Suprapubic skin (tissue), 4 donors: ENCODE results near the gene ENDOD1. TPM values are rescaled to one million over a fixed set of nuclear protein-coding genes. Genes with fewer than 3 reads are reported as not detected.

Source experiments
- DNase-seq, 2 donors: peaks; one replicate each; pipeline ENCODE4 v3.0.0-alpha.2; 2019; ENCODE audit warnings: low spot score in 2 of 2
- H3K27ac ChIP-seq: fragments of 200-600 bp; sonication (generic); one replicate; pipeline ENCODE4 v1.5.1; 2019
- H3K27me3 ChIP-seq: fragments of 200-600 bp; sonication (generic); one replicate; pipeline ENCODE4 v1.5.1; 2019
- H3K36me3 ChIP-seq: fragments of 200-600 bp; sonication (generic); one replicate; pipeline ENCODE4 v1.5.1; 2019
- H3K4me1 ChIP-seq: fragments of 200-600 bp; sonication (generic); one replicate; pipeline ENCODE4 v1.5.1; 2019
- H3K4me3 ChIP-seq: fragments of 200-600 bp; sonication (generic); one replicate; pipeline ENCODE4 v1.5.1; 2019; ENCODE audit warnings: mild to moderate bottlenecking
- H3K9me3 ChIP-seq: fragments of 200-600 bp; sonication (generic); one replicate; pipeline ENCODE4 v1.5.1; 2019
- EP300 ChIP-seq: sonication (generic); formaldehyde crosslinking; IDR thresholded peaks from one replicate; pipeline ENCODE4 v1.6.1; 2017; ENCODE audit warnings: antibody characterized with exemption
- POLR2A ChIP-seq, 2 donors: fragments of 450-650 bp; IDR thresholded peaks; one replicate each; pipeline ENCODE4 v1.6.1; 2017; ENCODE audit warnings: antibody characterized with exemption in 2 of 2, mild to moderate bottlenecking in 2 of 2, moderate library complexity in 2 of 2
- POLR2AphosphoS5 ChIP-seq, 3 donors: sonication (generic); formaldehyde crosslinking; IDR thresholded peaks; one replicate each; pipeline ENCODE4 v1.6.1; 2017; ENCODE audit warnings: antibody characterized with exemption in 3 of 3
- WGBS: methylation state at CpG from one replicate; pipeline ENCODE4 v1.1.5; 2018; 5-methylcytosine and 5-hydroxymethylcytosine counted together
- total RNA-seq, 4 donors: library from RNA; depleted of rRNA; stranded (reverse); fragments of >200 nt; gene quantifications; one replicate each; pipeline ENCODE4 v1.1.0, GENCODE V29; 2016
- TF ChIP-seq, protein P1 (sequence below), 2 donors: fragments of 200-600 bp in 1 of 2; fragments of 450-650 bp in 1 of 2; sonication (generic) in 1 of 2; IDR thresholded peaks; one replicate each; pipeline ENCODE4 v1.5.1; 2016 to 2019; ENCODE audit warnings: antibody characterized with exemption in 2 of 2, mild to moderate bottlenecking in 1 of 2, moderate library complexity in 1 of 2

Gene ENDOD1
- total RNA-seq, 4 donors from 2014 or later = 30.7 to 65.9 (median 49.4) TPM

DNA sequence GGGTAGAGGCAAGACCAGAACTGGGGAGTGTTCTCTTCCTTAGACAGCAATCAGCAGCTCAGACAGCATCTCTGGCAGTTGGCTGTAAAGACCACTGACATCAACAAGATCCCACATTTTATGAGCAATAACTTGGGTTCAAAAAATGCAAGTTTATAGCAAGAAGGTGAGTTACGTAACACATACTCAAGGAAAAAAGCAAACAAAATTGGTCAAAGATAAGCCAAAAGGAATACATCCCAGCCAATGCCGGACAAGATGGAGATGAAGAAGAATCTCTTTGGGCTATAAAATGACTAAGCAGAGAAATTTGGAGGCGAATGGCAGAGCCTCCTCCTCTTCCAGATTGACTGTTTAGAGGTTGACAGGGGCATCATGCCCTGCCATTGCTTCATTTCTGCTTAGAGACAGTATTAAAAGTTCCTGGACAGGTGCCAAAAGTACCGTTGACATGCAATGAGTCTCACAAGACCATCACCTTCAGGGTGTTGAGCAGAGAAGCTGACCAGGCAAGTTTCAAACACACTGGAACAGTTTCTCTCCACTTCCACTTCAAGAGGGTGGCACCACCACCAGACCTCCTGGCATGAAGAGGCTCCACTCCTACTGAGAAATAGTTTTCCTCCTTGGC, 55.9 kb downstream of the ENDOD1 start:
- no peak overlapping the region for H3K4me3 ChIP-seq
- H3K4me1 ChIP-seq = peaks cover 36% of the 10 kb centered on the region
- no peak for DNase-seq
- H3K27ac ChIP-seq = no peak overlapping the region
- WGBS = 68% methylated on average over 4 of the region's 4 CpGs
- no peaks in the 10 kb centered on the region for H3K36me3 ChIP-seq
- H3K27me3 ChIP-seq = no peaks in the 10 kb centered on the region
- no peaks in the 10 kb centered on the region for H3K9me3 ChIP-seq
- TF ChIP-seq POLR2AphosphoS5 (IDR thresholded peaks at IDR 0.05) (no peak), POLR2A (IDR thresholded peaks at IDR 0.05) (no peak), EP300 (no peak)
- TF ChIP-seq, protein P1, sequence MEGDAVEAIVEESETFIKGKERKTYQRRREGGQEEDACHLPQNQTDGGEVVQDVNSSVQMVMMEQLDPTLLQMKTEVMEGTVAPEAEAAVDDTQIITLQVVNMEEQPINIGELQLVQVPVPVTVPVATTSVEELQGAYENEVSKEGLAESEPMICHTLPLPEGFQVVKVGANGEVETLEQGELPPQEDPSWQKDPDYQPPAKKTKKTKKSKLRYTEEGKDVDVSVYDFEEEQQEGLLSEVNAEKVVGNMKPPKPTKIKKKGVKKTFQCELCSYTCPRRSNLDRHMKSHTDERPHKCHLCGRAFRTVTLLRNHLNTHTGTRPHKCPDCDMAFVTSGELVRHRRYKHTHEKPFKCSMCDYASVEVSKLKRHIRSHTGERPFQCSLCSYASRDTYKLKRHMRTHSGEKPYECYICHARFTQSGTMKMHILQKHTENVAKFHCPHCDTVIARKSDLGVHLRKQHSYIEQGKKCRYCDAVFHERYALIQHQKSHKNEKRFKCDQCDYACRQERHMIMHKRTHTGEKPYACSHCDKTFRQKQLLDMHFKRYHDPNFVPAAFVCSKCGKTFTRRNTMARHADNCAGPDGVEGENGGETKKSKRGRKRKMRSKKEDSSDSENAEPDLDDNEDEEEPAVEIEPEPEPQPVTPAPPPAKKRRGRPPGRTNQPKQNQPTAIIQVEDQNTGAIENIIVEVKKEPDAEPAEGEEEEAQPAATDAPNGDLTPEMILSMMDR (IDR thresholded peaks at IDR 0.05) = no peak

DNA sequence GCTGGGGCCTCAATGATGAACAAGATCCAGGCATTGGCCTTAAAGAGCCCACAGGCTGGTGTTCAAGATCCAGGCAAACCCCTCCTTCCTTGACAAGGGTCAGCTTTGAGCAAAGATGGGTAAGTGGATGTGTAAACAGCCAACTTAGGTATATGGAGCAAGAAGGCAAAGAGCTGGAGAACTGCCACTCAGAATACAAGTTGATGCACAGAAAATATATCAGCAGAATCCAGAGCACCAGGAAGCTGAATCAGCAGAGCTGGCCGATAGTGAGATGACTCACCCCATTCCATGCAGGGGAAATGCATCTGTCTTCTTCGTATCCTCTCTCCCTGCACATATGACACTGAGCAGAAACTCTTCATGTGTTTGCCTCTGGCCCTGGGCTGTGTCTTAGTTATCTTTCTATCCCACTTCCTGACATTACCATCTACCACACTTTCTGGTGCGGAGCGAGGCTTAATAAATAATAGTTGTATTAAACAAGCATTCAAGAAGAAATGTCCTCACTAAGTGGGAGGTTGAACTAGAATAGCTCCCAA, 57.8 kb downstream of the ENDOD1 start:
- Histone ChIP-seq H3K27me3 (no peaks in the 10 kb centered on the region), H3K9me3 (no peaks in the 10 kb centered on the region), H3K27ac (peak overlapping the region; percentile 36), H3K36me3 (no peaks in the 10 kb centered on the region), H3K4me3 (no peak overlapping the region), H3K4me1 (peaks cover 48% of the 10 kb centered on the region)
- WGBS = 10% methylated on average over 4 of the region's 4 CpGs
- no peak for DNase-seq
- TF ChIP-seq POLR2A (IDR thresholded peaks at IDR 0.05) (no peak), EP300 (no peak), POLR2AphosphoS5 (IDR thresholded peaks at IDR 0.05) (no peak)
- TF ChIP-seq, protein P1 (IDR thresholded peaks at IDR 0.05) = no peak

DNA sequence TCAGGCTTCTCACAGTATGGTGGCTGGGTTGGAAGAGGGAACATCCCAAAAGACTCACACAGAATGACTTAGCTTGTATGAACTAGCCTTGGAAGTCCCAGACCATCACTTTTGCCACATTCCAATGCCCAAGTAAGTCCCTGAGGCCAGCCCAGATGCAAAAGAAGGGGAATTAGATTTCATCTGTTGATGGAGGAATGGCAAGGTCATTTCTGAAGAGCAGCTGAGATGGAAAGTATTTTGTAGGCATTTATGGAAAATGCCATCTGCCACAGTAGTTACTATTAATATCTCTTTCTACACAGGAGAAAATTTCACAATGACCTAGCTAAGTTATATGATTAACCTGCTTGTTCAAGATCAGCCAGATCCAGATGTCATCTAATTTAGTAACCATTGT, 58.8 kb downstream of the ENDOD1 start:
- no peak overlapping the region for H3K27ac ChIP-seq
- no peak overlapping the region for H3K4me3 ChIP-seq
- no peak for DNase-seq
- TF ChIP-seq POLR2A (IDR thresholded peaks at IDR 0.05) (no peak), EP300 (no peak), POLR2AphosphoS5 (IDR thresholded peaks at IDR 0.05) (no peak)
- TF ChIP-seq, protein P1 (IDR thresholded peaks at IDR 0.05) = no peak
- H3K27me3 ChIP-seq = no peaks in the 10 kb centered on the region
- peaks cover 57% of the 10 kb centered on the region for H3K4me1 ChIP-seq
- no peaks in the 10 kb centered on the region for H3K36me3 ChIP-seq
- H3K9me3 ChIP-seq = no peaks in the 10 kb centered on the region

DNA sequence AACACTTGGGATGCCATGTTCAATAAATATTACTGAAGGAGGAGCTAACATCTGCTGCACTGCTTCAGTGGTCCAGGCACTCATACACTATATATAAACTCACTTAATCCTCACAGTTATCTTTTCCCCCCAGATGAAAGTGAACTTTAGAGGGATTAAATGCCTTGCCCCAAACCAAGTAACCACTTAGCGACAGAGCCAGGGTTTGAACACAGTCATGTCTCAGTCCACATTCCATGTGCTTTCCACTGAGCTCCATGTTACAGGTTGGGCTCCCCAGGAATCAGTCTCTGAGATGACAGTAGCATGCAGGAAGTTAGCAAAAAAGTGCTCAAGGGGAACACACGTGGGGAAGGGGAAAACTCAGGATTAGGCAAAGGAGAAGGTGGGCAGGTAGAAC, 59.3 kb downstream of the ENDOD1 start:
- Histone ChIP-seq H3K4me3 (no peak overlapping the region), H3K27me3 (no peaks in the 10 kb centered on the region), H3K4me1 (peaks cover 62% of the 10 kb centered on the region), H3K27ac (peak overlapping the region; percentile 88), H3K9me3 (no peaks in the 10 kb centered on the region), H3K36me3 (no peaks in the 10 kb centered on the region)
- WGBS = 57% methylated on average over 2 of the region's 2 CpGs
- no peak for DNase-seq
- no peak for TF ChIP-seq POLR2AphosphoS5 (IDR thresholded peaks at IDR 0.05)
- no peak for TF ChIP-seq POLR2A (IDR thresholded peaks at IDR 0.05)
- no peak for TF ChIP-seq EP300
- TF ChIP-seq, protein P1 (IDR thresholded peaks at IDR 0.05) = no peak

DNA sequence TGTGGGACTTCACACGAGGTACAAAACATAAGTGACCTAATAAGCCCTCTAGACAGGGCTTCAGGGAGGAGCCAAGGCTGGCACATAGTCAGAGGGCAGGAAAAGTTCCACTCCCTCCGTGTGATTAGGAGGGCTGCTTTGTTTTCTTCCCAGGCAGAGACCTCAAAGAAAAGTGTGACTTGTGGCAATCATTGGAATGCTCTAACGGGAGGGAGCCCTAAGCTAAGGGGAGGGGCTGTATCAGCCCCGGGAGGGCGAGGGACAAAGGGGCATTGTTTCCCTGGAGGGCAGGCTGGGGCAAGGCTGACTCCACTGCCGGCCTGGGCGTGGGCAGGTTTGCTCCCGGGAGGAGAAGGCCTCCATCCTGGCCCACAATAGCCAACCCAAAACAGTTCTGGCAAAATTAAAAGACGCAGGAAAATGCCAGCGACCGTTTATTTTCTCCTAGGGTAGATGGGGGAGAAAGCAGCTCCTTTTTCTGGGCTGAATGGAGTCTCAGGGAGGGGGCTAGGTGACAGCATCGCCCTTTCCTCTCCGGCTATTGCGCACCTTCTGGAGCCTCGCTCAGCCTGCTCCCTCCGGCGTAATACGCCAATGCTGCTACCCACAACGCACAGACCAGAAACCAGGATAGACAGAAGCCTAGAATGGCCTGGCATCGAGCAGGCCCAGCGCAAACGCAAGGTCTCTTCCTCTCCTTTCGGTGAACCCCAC, 60.2 kb downstream of the ENDOD1 start:
- WGBS = 36% methylated on average over 22 of the region's 23 CpGs
- DNase-seq = peak in 1 of 2 donors; percentile 70
- TF ChIP-seq POLR2AphosphoS5 (IDR thresholded peaks at IDR 0.05) (peak in 1 of 3 donors; percentile 33), EP300 (no peak), POLR2A (IDR thresholded peaks at IDR 0.05) (no peak)
- TF ChIP-seq, protein P1 (IDR thresholded peaks at IDR 0.05) = no peak
- Histone ChIP-seq H3K9me3 (no peaks in the 10 kb centered on the region), H3K27ac (peak overlapping the region; percentile 88), H3K4me1 (peaks cover 66% of the 10 kb centered on the region), H3K4me3 (peak overlapping the region; percentile 66), H3K36me3 (no peaks in the 10 kb centered on the region), H3K27me3 (no peaks in the 10 kb centered on the region)
